Measurements from ENCODE around the gene DCHS2.

DNA sequence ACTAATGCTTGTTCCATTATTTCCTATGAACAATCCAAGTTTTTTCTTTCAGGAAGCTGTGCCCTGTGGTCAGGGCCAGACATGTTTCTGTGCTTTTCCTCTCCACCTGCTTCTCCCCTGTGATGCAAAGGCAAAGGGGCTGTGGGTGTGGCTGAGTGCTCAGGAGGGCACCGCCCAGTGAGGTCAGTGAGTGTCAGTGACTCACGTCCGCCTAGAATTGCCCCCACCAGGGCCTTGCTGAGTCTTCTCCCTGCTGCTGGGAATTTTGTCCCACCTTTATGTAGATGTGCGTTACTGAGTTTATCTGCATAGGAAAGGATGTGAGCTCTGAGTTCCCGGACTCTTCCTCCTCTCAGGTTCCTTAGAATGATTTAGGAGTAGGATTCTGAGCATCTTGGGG is 283.2 kb downstream of the DCHS2 start:
- TF ChIP-seq CTCF (IDR thresholded peaks at IDR 0.05) (no peak), ZFX (IDR thresholded peaks at IDR 0.05; ENCODE audit: borderline replicate concordance) (no peak)
